Esophagus muscularis mucosa (tissue), 3 donors: ENCODE results near the gene S100A14.

Experiments used
- CTCF ChIP-seq, 3 experiments: fragments of 200-600 bp in 2 of 3; fragments of 450-650 bp in 1 of 3; sonication (generic) in 2 of 3; IDR thresholded peaks; one replicate each; pipeline ENCODE4 v1.5.1; 2017 to 2019; ENCODE audit warnings: antibody characterized with exemption in 3 of 3, mild to moderate bottlenecking in 2 of 3, moderate library complexity in 1 of 3
- POLR2AphosphoS5 ChIP-seq, 2 donors: sonication (generic); formaldehyde crosslinking; IDR thresholded peaks; one replicate each; pipeline ENCODE4 v1.6.1; 2017; ENCODE audit warnings: antibody characterized with exemption in 2 of 2

- TF ChIP-seq CTCF (IDR thresholded peaks at IDR 0.05) (no peak), POLR2AphosphoS5 (IDR thresholded peaks at IDR 0.05) (no peak)
These were observed 22.1 kb upstream of the S100A14 start for GRCh38 chr1:153638261-153638660.
